Esophagus muscularis mucosa (tissue), 4 donors: ENCODE results near the gene CCT7. TPM values are rescaled to one million over a fixed set of nuclear protein-coding genes. Genes with fewer than 3 reads are reported as not detected.

Experiments used
- DNase-seq: peaks from one replicate; pipeline ENCODE4 v3.0.0-alpha.2; 2017; ENCODE audit errors: extremely low spot score
- H3K27ac ChIP-seq, 4 donors: fragments of 200-600 bp; sonication (generic); replicated peaks in 1 of 4; 1 replicate in 3 of 4; 2 replicates in 1 of 4; pipeline ENCODE4 v1.5.1; 2016 to 2019; ENCODE audit warnings: mild to moderate bottlenecking in 1 of 4
- H3K27me3 ChIP-seq, 4 donors: fragments of 200-600 bp; sonication (generic); one replicate each; pipeline versions ENCODE4 v1.5.1 to v1.6.0; 2016 to 2019
- H3K36me3 ChIP-seq, 4 donors: fragments of 200-600 bp; sonication (generic); one replicate each; pipeline ENCODE4 v1.5.1; 2016 to 2019
- H3K4me1 ChIP-seq, 4 donors: fragments of 200-600 bp; sonication (generic); one replicate each; pipeline ENCODE4 v1.5.1; 2016 to 2019
- H3K4me3 ChIP-seq, 4 donors: fragments of 200-600 bp; sonication (generic); 1 replicate in 2 of 4; 2 replicates in 2 of 4; pipeline ENCODE4 v1.5.1; 2016 to 2019; ENCODE audit warnings: mild to moderate bottlenecking in 4 of 4, moderate library complexity in 1 of 4
- H3K9me3 ChIP-seq, 4 donors: fragments of 200-600 bp; sonication (generic); 1 replicate in 3 of 4; 2 replicates in 1 of 4; pipeline ENCODE4 v1.5.1; 2016 to 2019
- EP300 ChIP-seq: sonication (generic); formaldehyde crosslinking; IDR thresholded peaks from one replicate; pipeline ENCODE4 v1.6.1; 2017; ENCODE audit warnings: antibody characterized with exemption
- POLR2A ChIP-seq: fragments of 450-650 bp; IDR thresholded peaks from one replicate; pipeline ENCODE4 v1.6.1; 2017; ENCODE audit warnings: antibody characterized with exemption, moderate library complexity, mild to moderate bottlenecking, low read depth
- POLR2AphosphoS5 ChIP-seq, 2 donors: sonication (generic); formaldehyde crosslinking; IDR thresholded peaks; one replicate each; pipeline ENCODE4 v1.6.1; 2017; ENCODE audit warnings: antibody characterized with exemption in 2 of 2
- WGBS: methylation state at CpG from one replicate; pipeline ENCODE4 v1.1.5; 2018; 5-methylcytosine and 5-hydroxymethylcytosine counted together
- intact Hi-C: fragments of 100-400 bp; cut with DNase I; formaldehyde crosslinking; loops from one replicate; pipeline ENCODE4 v1.15.1; 2023
- small RNA-seq, 3 donors: library from RNA; depleted of rRNA; stranded (forward); fragments of <200 nt; gene quantifications; one replicate each; pipeline ENCODE3, GENCODE V24; 2016
- total RNA-seq, 4 donors: library from RNA; depleted of rRNA; stranded (reverse); fragments of >200 nt; gene quantifications; one replicate each; pipeline versions ENCODE4 v1.1.0 to v1.2.1, GENCODE V29; 2016
- TF ChIP-seq, protein P1 (sequence below), 3 experiments: fragments of 200-600 bp in 2 of 3; fragments of 450-650 bp in 1 of 3; sonication (generic) in 2 of 3; IDR thresholded peaks; one replicate each; pipeline ENCODE4 v1.5.1; 2017 to 2019; ENCODE audit warnings: antibody characterized with exemption in 3 of 3, mild to moderate bottlenecking in 2 of 3, moderate library complexity in 1 of 3

Gene CCT7
- total RNA-seq, 4 donors from 2014 or later, result 193 to 244 (median 222) TPM

DNA sequence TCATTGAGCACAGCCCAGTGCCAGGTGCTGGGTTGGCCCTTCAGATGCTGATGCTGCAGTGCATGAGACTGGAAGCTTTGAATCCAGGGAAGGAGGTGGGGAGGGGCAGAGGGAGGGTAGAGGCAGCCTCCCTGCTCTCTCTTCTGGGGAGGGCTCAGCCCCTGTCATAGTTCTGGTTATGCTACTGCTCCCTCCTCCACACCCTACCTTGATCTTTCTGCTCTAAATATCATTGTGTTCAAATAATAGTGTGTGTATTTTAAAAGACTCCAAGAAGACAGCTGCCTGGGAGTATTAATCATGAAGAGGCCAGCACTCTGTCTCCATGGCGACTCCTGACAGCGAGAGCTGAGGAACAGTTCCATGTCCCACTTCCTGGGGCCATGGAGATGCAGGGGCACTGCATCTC, 63.0 kb downstream of the CCT7 start:
- Histone ChIP-seq H3K27ac (no peak overlapping the region), H3K4me3 (no peak overlapping the region), H3K36me3 (no peaks in the 10 kb centered on the region), H3K27me3 (peaks cover 6 to 73% (median 34%) of the 10 kb centered on the region in 4 donors), H3K9me3 (no peaks in the 10 kb centered on the region), H3K4me1 (peaks cover 9 to 18% (median 15%) of the 10 kb centered on the region in 4 donors)
- TF ChIP-seq EP300, result no peak
- TF ChIP-seq POLR2A, result no peak
- no peak for TF ChIP-seq POLR2AphosphoS5 (IDR thresholded peaks at IDR 0.05)
- TF ChIP-seq, protein P1, sequence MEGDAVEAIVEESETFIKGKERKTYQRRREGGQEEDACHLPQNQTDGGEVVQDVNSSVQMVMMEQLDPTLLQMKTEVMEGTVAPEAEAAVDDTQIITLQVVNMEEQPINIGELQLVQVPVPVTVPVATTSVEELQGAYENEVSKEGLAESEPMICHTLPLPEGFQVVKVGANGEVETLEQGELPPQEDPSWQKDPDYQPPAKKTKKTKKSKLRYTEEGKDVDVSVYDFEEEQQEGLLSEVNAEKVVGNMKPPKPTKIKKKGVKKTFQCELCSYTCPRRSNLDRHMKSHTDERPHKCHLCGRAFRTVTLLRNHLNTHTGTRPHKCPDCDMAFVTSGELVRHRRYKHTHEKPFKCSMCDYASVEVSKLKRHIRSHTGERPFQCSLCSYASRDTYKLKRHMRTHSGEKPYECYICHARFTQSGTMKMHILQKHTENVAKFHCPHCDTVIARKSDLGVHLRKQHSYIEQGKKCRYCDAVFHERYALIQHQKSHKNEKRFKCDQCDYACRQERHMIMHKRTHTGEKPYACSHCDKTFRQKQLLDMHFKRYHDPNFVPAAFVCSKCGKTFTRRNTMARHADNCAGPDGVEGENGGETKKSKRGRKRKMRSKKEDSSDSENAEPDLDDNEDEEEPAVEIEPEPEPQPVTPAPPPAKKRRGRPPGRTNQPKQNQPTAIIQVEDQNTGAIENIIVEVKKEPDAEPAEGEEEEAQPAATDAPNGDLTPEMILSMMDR (IDR thresholded peaks at IDR 0.05), result no peak
- no peak for DNase-seq
- intact Hi-C loops, result no loop called here
- WGBS, result 15% methylated on average over 2 of the region's 2 CpGs

DNA sequence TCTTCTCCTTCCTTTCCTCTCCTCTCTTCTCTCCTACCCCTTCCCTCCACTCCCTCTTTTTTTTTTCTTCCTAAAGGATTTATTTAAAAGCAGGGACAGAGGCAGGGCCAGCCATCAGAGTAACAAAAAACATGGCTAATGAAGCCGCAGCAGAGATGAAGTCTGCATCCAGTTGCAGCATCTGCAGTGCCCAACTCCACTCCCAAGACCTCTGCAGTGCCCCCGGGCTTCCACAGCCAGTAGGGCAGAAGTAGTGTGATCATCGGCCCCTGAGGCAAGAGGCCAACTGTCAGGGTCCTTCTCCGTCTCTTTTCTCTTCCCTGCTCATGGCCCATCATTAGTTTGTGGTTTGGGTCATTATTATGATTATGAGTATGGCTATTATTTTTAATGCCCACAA, 63.5 kb downstream of the CCT7 start:
- Histone ChIP-seq H3K9me3 (no peaks in the 10 kb centered on the region), H3K4me1 (peaks cover 9 to 14% (median 13%) of the 10 kb centered on the region in 4 donors), H3K27me3 (peaks cover 6 to 73% (median 30%) of the 10 kb centered on the region in 4 donors), H3K27ac (no peak overlapping the region), H3K4me3 (no peak overlapping the region), H3K36me3 (no peaks in the 10 kb centered on the region)
- intact Hi-C loops, result no loop called here
- DNase-seq, result no peak
- WGBS, result 58% methylated on average over 4 of the region's 4 CpGs
- no peak for TF ChIP-seq EP300
- TF ChIP-seq POLR2AphosphoS5 (IDR thresholded peaks at IDR 0.05), result no peak
- TF ChIP-seq, protein P1 (IDR thresholded peaks at IDR 0.05), result no peak
- TF ChIP-seq POLR2A, result no peak

DNA sequence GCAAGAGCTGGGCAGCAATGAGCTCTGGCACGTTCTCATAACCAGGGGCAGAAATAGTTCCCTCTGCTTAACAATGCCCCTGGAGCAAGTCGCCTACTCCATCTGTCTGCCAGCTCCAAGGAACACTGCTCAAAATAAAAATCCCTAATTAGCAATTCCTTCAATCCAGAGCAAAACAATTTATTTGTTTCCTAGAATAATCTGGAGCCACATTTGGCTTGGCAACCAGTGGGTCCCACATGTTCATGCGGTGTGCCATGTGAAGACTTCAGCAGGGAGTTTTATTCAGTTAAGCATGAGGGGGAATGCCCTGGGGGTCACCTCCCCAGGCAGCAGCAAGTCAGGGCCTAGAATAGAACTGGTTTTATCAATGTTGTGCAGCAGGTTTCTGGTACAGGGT, 66.8 kb downstream of the CCT7 start:
- WGBS, result 79% methylated on average over 3 of the region's 3 CpGs
- H3K27ac ChIP-seq, result no peak overlapping the region
- intact Hi-C loops, result no loop called here
- no peak for DNase-seq
- no peak overlapping the region for H3K4me3 ChIP-seq
- H3K4me1 ChIP-seq, result no peaks in the 10 kb centered on the region
- no peaks in the 10 kb centered on the region for H3K36me3 ChIP-seq
- H3K27me3 ChIP-seq, result peaks cover 0 to 45% (median 3%) of the 10 kb centered on the region in 4 donors
- no peaks in the 10 kb centered on the region for H3K9me3 ChIP-seq
- TF ChIP-seq POLR2A, result no peak
- TF ChIP-seq, protein P1 (IDR thresholded peaks at IDR 0.05), result no peak
- no peak for TF ChIP-seq POLR2AphosphoS5 (IDR thresholded peaks at IDR 0.05)
- TF ChIP-seq EP300, result no peak

DNA sequence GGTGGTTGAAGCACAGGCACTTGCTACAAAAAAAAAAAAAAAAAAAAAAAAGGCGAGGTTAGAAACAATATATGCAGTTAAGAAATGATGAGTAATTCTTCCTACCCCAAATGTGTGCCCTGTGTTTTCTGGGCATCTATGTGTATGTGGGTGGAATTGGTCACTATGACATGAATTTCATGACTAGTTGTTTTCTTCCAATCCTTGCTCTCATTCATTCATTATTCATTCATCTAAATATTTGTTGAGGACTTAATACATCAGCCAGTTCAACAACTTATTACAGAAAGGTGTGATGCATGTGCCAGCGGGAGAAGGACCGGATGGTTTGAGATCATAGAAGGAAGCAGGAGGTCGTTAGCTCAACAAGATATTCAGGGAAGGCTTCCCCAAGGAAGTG, 67.5 kb downstream of the CCT7 start:
- Histone ChIP-seq H3K4me1 (no peaks in the 10 kb centered on the region), H3K27ac (no peak overlapping the region)

More for the DNA sequence above, 67.5 kb downstream of the CCT7 start:
- peaks cover 0 to 40% (median 3%) of the 10 kb centered on the region in 4 donors for H3K27me3 ChIP-seq
- H3K9me3 ChIP-seq, result no peaks in the 10 kb centered on the region
- TF ChIP-seq POLR2A, result no peak
- TF ChIP-seq EP300, result no peak
- no peak for TF ChIP-seq POLR2AphosphoS5 (IDR thresholded peaks at IDR 0.05)
- TF ChIP-seq, protein P1 (IDR thresholded peaks at IDR 0.05), result no peak
- DNase-seq, result no peak
- H3K36me3 ChIP-seq, result no peaks in the 10 kb centered on the region
- no peak overlapping the region for H3K4me3 ChIP-seq
- intact Hi-C loops, result no loop called here
- 79% methylated on average over 4 of the region's 4 CpGs for WGBS

Small RNA genes lying within 50 kb of the gene (small RNA-seq; reads per million reads assigned to genes)
- 0 reads per million in 3 donors for gene RNU6-111P

Other genes with a start within 250 kb of the CCT7 start
- 10 to 100 TPM in 1 of 4 donors, 1 to 10 TPM in 3; 5.8 to 10.0 (median 6.8) TPM for gene SFXN5, start 162.6 kb upstream of the CCT7 start, total RNA-seq
- 10 to 100 TPM; 17.0 to 46.4 (median 38.4) TPM for gene RAB11FIP5, start 121.4 kb upstream of the CCT7 start, total RNA-seq
- gene NOTO, start 31.7 kb upstream of the CCT7 start, total RNA-seq, result not detected
- 10 to 100 TPM; 12.1 to 19.6 (median 15.4) TPM for gene SMYD5, start 20.1 kb upstream of the CCT7 start, total RNA-seq
- 10 to 100 TPM; 29.0 to 49.0 (median 33.2) TPM for gene PRADC1, start 1.1 kb upstream of the CCT7 start, total RNA-seq
- gene FBXO41, start 50.2 kb downstream of the CCT7 start, total RNA-seq, result 1 to 10 TPM; 1.7 to 6.0 (median 4.2) TPM
- under 1 TPM in 1 of 4 donors, not detected in 3; 0.17 TPM for gene EGR4, start 59.2 kb downstream of the CCT7 start, total RNA-seq
- 10 to 100 TPM; 31.3 to 36.1 (median 32.4) TPM for gene ALMS1, start 151.5 kb downstream of the CCT7 start, total RNA-seq